Activated naive CD4-positive, alpha-beta T cell treated with anti-CD3 and anti-CD28 coated beads, Interleukin-2, amount 50 U/mL, for 72 hours (primary cell): ENCODE data around the gene SLC39A1. TPM values are rescaled to one million over a fixed set of nuclear protein-coding genes. Genes with fewer than 3 reads are reported as not detected.
"Not testable (repeated sequence)": the region's sequence is repeated elsewhere in the genome, so short reads cannot be mapped to it uniquely, and the experiment has no call there.

Source experiments
- ATAC-seq, 2 donors: fragments of 150-1000 bp; cut with Tn5 transposase; 2 replicates each; pipeline ENCODE4 v1.10.0; 2021; ENCODE audit warnings: mild to moderate bottlenecking in 2 of 2, moderate library complexity in 2 of 2
- DNase-seq, 2 donors: peaks; one replicate each; pipeline ENCODE4 v3.0.0; 2021 to 2022; ENCODE audit warnings: low spot score in 2 of 2
- H3K27ac Mint-ChIP-seq, 2 donors: one replicate each; pipeline ENCODE4 v1.8.0; 2022; ENCODE audit warnings: mild to moderate bottlenecking in 2 of 2, mixed read lengths in 2 of 2
- H3K36me3 Mint-ChIP-seq, 2 donors: one replicate each; pipeline ENCODE4 v1.8.0; 2022; ENCODE audit warnings: mixed read lengths in 2 of 2
- H3K9me3 Mint-ChIP-seq, 2 donors: one replicate each; pipeline ENCODE4 v1.8.0; 2022; ENCODE audit warnings: mixed read lengths in 2 of 2
- total RNA-seq, 2 donors: library from RNA; stranded (reverse); gene quantifications; one replicate each; pipeline ENCODE4 v1.2.3, GENCODE V29; 2022

SLC39A1 gene
- total RNA-seq, 2 donors from 2014 or later, result 54.9 to 96.6 TPM

DNA sequence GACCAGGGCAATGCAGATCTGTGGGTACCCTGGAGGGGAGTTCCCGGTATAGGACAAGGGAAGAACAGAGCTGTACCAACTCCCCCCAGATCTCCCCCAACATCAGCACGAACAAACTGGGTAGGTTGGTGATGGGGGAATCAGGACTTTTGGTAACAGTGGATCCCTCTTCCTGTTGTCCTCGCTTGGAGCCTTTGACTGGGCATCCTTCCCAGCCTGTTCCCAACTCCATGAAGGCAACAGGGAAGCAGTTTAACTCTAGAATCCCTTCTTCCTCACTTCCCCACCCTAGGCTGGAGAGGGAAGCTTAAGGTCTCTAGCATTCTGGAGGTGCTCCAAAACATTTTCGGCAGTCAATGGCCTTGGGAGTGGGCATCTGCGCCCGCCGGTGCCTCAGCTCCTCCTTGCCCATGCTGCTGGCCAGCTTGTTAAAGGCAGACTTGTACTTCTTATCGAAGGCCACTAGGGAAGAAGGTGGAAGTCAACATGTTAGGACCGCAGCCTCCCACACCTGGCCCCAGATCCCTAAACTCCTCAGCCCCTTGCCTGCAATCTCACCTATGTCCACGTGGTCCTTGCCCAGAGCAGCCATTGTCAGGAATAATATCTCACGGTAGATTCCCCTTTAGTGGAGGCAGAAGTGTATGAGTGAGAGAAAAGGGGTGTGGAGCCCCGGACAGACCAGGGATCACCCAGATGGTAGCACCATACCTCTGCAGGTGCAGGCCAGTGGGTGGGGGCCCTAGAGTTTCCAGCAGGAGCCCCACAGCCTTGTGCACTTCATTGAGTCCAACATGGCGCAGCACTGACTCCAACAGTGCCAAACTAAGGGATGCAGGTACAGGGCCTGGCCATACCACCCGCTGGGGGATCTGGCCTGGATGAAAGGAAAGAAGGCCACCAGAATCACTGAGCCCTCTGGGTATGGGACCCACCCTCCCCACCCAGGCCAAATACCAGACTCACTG is 33.1 kb downstream of the SLC39A1 start:
- H3K27ac Mint-ChIP-seq, result peak overlapping the region in 1 of 2 donors; percentile 36
- no peak for ATAC-seq

DNA sequence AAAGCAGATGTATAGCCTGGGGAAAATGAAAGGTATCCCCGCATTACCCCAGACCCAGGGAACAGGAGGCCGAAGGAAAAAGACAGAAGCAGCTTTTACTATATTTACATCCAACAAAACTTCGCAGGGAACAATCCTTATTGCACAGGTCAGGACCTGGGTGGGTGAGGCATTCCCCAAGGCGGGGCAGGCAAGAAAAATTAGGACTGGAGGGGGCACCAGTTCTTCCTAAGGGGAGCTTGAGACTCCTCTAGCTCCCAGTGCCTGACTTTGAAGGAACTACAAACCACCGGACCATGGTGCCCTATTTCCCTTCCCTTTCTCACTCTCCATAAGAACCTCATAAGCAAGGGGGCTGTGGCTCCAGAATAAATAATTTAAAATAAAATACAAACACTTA is 33.9 kb downstream of the SLC39A1 start:
- ATAC-seq (no peak), DNase-seq (peak in 1 of 2 donors; percentile 26)
- no peaks in the 10 kb centered on the region for H3K9me3 Mint-ChIP-seq
- peak overlapping the region in 1 of 2 donors; percentile 61 for H3K27ac Mint-ChIP-seq
- no peaks in the 10 kb centered on the region for H3K36me3 Mint-ChIP-seq

More for the DNA sequence above, 33.1 kb downstream of the SLC39A1 start:
- DNase-seq, result peak in 1 of 2 donors; percentile 50
- H3K9me3 Mint-ChIP-seq, result no peaks in the 10 kb centered on the region
- no peaks in the 10 kb centered on the region for H3K36me3 Mint-ChIP-seq

DNA sequence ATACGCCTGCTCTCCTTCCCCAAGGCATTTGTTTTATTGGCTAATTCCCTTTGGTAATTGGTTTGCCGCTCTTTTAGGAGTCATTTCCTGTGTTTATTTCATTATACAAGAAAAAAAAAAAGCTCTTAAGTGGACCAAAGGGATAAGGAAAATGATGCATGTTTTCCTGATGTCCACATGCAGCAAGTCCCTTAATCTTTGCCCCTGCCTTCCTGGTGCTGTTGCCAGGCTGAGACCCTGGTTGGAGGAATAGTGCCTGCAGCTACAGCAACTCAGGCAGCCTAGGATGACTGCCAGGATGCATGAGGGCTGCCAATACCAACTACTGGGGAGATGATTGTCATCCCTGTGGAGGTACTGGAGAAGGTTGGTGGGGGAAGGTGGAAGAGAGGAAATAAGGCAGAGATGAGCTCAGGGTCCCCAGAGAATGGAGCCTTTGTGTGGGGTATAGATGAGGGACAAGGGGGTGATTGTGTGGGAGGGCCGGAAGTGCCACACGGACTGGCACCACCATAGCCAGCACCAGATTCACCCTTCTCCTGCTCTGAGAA is 34.5 kb downstream of the SLC39A1 start:
- no peak for ATAC-seq
- peak in 1 of 2 donors; percentile 26 for DNase-seq
- Mint-ChIP-seq H3K36me3 (no peaks in the 10 kb centered on the region), H3K9me3 (no peaks in the 10 kb centered on the region), H3K27ac (peak overlapping the region; percentile 57 to 61)

DNA sequence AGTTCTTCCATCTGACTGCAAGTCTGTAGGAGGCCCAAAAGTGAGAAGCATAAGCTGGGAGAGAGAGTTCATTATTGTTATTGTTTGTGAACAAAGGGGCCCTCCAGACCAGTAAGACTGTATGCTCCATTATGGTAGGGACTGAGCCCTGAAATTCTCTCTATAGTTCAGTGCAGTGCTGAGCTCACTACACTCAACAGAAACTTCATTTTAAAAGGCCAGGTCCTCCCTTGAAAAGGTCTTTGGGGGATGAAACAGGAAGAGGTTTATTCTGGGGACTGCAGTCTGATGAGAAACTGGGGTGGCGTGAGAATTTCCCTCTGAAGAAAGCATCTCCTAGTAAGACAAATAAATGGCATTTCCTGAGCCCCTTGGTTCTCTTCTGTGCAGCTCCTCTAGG is 35.1 kb downstream of the SLC39A1 start:
- Mint-ChIP-seq H3K9me3 (no peaks in the 10 kb centered on the region), H3K27ac (peak overlapping the region in 1 of 2 donors; percentile 61), H3K36me3 (peaks cover 0 to 6% of the 10 kb centered on the region in 2 donors)
- no peak for DNase-seq
- ATAC-seq, result peak in 1 of 2 donors; percentile 15

DNA sequence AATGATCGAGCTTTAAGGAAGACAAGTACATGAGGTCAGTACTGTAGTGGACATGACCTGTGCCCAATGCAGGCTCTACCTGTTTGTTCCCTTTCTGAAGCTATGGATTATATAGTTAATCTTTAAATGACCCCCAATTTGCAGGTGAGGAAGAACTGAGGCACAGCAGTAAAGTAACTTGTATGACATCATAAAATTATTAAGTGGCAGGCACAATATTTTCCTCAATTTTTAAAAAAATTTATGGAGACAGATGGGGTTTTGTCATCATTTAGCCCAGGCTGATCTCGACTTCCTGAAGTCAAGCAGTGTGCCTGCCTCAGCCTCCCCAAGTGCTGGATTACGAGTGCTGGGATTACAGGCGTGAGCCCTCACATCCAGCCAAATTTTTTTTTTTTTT is 36.9 kb downstream of the SLC39A1 start:
- H3K36me3 Mint-ChIP-seq, result peaks cover 6 to 15% of the 10 kb centered on the region in 2 donors
- DNase-seq, result no peak
- no peak overlapping the region for H3K27ac Mint-ChIP-seq
- ATAC-seq, result no peak
- H3K9me3 Mint-ChIP-seq, result no peaks in the 10 kb centered on the region

DNA sequence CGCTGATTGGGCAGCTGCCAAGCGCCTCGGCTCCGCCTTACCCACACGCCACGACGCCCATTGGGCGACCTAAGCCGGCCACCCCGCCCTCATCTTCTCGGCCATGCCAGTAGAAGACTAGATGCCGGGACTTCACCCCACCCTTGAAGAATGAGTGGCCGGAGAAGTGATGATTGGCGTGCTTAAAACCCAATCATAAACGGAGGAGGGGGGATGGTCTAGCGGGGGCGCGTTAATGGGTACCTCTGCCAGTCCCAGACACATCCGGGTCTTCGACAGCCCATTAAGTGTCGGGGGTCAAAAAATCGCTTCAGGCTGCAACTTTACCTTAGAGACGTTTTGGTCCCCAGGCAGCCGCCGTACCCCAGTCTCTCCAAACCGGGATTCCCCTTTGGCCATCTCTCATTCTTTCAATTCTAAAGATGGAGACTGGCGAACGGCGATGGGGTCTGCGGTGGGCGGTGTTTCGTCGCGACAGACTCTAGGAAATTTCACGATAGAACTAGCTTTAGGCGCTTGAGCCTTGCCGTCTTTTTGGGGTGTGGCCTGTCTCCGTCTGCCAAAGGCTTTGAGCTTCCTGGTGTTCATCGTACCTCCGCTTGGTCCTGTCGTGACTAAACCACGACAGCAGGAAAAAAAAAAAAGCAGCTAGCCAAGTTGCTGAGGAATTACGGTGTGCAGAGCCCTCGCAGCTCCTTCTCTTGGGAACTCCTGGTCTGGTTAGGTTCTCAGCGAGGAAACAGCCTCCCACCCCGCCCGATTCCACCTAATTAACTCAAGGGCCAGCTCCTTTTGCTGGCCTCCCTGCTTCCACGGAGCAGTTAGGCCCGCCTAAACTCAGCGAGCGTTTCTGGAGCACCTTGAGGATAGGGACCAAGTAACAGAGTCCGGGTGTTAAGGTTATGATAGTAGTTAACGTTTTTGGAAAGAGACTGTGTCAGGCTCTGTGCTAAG is 40.1 kb downstream of the SLC39A1 start, which contains the start of gene GATAD2B:
Gene GATAD2B, minus strand, starts transcription at position 1 of the 954 bp plus-strand sequence. CDS start 94,625 bp downstream, outside the sequence.
- Mint-ChIP-seq H3K36me3 (peaks cover 9 to 16% of the 10 kb centered on the region in 2 donors), H3K27ac (peak within 1 kb of the TSS; percentile 97 to 99), H3K9me3 (no peaks in the 10 kb centered on the region)
- ATAC-seq (peak; percentile 95 to 96), DNase-seq (peak; percentile 98 to 99)

DNA sequence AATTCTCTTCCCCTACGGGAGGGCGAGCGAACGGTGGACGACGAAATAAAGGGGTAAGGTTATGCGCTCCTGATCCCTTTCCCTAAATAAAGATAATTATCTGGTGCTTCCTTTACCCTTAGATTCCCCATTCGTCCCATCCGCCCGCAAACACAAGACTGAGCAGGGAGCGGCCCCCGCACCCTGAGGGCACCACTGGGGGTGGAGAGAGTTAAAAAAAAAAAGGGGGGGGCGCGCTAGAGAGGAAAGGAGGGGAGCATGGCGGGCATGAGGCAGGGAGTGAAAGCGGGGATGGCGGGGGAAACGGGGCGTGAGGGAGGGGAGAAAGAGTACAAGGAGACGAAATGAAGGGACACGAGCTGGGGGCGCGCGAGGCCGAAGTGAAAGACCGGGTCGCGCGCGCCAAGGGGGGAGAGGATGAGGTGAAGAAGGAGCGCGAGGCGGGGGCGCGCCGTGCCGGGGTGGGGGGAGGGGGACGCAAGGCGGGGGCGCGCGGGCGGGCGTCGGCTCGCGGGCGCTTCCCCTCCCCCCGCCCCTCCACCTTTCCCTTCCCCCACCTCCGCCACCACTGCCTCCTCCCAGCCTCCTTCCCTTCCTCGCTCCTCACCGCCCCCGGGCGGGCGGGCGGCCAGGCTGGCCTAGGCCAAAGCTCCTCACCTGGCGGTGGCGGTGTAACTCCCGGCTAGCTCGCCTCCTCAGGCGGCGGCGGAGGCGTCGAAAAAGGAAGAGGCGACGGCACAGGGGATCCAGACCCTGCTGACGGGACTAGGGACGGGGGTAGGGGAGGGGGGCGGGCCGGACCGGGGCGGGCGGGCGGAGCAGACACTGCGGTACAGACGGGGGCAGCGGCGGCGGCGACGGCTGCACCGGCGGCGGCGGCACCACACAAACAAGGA is 41.0 kb downstream of the SLC39A1 start:
- H3K27ac Mint-ChIP-seq, result peak overlapping the region; percentile 93 to 99
- ATAC-seq (peak; percentile 26 to 36), DNase-seq (no peak)
- no peaks in the 10 kb centered on the region for H3K9me3 Mint-ChIP-seq
- H3K36me3 Mint-ChIP-seq, result peaks cover 9 to 16% of the 10 kb centered on the region in 2 donors

DNA sequence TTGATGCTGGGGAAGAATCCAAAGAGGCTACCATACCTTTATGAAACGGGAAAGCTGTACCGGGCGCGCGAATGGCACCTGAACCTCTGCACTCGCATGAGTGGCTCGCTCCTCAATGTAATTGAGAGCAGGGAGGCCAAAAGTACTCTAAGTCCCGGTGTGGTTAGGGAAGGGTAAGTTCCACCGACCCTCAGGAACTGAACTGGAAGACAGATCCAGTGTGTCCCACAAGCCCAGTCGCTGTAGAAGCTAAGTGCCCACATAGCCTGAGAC is 41.6 kb downstream of the SLC39A1 start:
- peak overlapping the region; percentile 93 to 99 for H3K27ac Mint-ChIP-seq
- ATAC-seq, result no peak
- peaks cover 9 to 16% of the 10 kb centered on the region in 2 donors for H3K36me3 Mint-ChIP-seq
- DNase-seq, result peak in 1 of 2 donors; percentile 57
- no peaks in the 10 kb centered on the region for H3K9me3 Mint-ChIP-seq

DNA sequence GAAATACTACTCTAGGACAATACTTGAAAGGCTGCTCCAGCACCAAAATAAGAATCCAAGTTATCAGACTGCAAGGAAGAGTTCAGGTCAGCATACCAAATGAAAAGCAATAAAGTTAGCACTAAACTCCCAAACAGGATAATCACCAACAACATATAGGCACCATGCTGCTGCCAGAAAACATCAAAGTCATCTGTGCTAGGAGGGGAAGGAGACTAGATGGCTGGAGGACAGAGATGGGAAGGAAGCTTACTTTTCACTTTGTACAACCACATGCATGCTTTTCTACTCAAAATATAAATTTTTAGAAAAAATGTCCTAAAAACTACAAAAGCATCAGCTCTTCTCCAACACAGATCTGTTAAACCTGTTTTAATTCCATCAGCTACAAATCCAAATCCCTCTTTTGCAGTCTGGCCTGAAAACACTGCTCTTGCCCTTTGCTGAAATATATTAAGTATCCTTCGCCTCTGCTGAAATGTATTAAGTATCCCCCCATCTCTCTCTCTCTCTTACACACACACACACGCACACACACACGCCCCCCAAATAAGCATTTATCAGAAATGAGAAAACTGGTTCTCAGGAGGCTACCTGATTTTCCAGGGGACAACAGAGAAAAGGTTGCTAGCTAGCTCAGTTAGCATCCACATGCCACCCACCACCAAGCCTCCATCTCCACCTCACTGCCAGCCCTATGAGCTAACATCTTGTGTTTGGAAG is 42.1 kb downstream of the SLC39A1 start:
- no peak for DNase-seq
- H3K27ac Mint-ChIP-seq, result peak overlapping the region; percentile 93 to 99
- no peaks in the 10 kb centered on the region for H3K9me3 Mint-ChIP-seq
- no peak for ATAC-seq
- peaks cover 11 to 16% of the 10 kb centered on the region in 2 donors for H3K36me3 Mint-ChIP-seq

DNA sequence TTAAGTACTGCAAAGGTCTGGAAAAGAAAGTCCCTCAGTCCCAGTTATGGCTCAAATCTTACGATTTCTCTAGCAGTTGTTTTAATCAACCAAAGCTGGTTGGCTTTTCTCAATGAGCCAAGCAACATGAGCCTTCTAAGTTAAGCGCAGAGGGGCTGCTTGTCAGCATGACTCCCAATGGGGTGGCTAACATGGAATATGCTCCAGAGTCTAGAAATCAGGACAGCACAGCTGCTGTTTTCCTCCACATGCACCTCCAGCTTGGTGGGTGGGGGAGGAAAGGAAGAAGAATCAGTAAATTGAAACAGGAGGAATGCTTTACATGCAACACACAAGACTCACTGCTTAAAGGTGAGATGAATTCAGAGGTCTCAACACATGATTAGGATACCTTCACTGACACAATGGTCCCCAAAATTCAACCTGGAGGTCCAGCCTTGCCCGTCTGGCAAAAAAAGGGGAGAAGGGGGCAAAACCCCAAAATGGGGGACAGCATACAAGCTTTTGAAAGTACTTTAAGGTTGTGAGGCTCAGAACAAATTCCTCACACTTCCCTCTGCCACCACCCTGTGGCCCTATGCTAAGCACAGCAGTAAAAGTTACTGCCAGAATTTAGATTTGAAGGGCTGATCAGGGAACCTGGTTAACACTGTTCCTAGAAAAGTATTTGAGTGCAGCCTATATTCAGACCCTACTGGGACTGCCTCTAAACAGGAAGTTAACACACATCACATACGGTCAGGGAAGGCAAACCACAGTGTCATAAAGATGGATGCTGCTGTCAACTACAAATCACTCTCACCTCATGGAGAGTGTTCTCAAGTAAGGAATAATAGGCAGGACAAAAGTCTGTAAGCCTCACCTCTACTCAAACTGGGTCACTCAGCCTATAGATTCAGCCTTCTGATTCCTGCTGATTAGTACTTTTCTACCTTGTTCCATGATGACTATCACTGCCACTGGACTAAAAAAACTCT is 43.2 kb downstream of the SLC39A1 start:
- Mint-ChIP-seq H3K9me3 (no peaks in the 10 kb centered on the region), H3K36me3 (peaks cover 16% of the 10 kb centered on the region in 2 donors), H3K27ac (peak overlapping the region; percentile 33 to 99)
- ATAC-seq (no peak), DNase-seq (peak in 1 of 2 donors; percentile 43)

DNA sequence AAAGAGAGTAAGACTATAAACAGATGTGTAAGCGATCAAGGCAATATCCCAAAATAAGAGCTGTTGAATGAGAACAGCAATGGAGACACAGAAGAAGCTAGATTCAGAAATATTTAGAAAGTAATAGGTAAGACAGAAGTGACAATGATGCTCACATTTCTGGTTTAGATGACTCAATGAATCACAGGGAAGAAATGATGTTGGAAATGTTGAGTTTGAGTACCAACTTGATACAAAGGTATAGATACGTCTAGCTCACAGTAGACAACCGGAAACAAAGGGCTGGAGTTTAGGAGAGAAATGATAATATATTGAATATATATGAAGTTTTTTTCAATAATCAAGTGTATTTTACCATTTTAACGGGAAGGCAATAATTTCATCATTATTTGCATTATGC is 47.0 kb downstream of the SLC39A1 start:
- no peak for DNase-seq
- H3K9me3 Mint-ChIP-seq, result no peaks in the 10 kb centered on the region
- peaks cover under 1 to 20% of the 10 kb centered on the region in 2 donors for H3K36me3 Mint-ChIP-seq
- ATAC-seq, result peak; percentile 32 to 66
- H3K27ac Mint-ChIP-seq, result peak overlapping the region in 1 of 2 donors; percentile 25

DNA sequence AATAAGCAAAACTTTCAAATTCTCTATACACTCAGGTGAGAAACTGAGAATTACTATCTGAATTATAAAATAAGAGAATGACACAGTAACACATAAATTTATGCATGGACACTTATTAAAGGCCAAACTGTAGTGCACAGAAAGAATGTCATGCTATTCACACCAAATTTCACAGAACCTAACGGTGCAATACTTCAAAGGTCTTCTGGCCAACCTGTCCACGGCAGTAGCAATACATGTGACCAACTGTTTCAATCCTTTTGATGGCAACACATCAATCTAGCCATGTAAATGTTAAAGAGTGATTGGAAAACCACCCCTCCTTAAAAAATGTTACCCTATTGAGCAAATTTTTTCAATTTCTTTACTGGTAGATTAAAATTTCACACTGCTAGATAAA is 51.0 kb downstream of the SLC39A1 start:
- ATAC-seq (no peak), DNase-seq (no peak)
- H3K9me3 Mint-ChIP-seq, result no peaks in the 10 kb centered on the region
- peaks cover 0 to 32% of the 10 kb centered on the region in 2 donors for H3K36me3 Mint-ChIP-seq
- peak overlapping the region in 1 of 2 donors; percentile 22 for H3K27ac Mint-ChIP-seq

DNA sequence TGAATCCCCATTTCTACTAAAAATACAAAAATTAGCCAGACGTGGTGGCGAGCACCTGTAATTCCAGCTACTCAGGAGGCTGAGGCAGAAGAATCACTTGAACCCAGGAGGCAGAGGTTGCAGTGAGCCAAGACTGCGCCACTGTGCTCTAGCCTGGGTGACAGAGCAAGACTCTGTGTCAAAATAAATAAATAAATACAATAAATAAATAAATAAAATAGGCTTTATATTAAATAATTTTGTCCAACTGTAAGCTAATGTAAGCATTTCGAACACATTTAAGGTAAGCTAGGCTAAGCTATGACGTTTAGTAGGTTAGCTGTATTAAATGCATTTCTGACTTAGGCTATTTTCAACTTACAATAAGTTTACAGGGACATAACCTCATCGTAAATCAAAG is 52.8 kb downstream of the SLC39A1 start:
- H3K9me3 Mint-ChIP-seq, ATAC-seq, H3K27ac Mint-ChIP-seq, DNase-seq: not testable (repeated sequence)
- H3K36me3 Mint-ChIP-seq, result peaks cover 4 to 28% of the 10 kb centered on the region in 2 donors
